GM21717 (cell line): ENCODE results near the gene ACY1.

Experiments used
- ATAC-seq: cut with Tn5 transposase; IDR thresholded peaks from one replicate; pipeline ENCODE4 v1.9.1; 2021; ENCODE audit warnings: mild to moderate bottlenecking, moderate library complexity; ENCODE audit not compliant: unreplicated experiment

The ACY1 gene

DNA sequence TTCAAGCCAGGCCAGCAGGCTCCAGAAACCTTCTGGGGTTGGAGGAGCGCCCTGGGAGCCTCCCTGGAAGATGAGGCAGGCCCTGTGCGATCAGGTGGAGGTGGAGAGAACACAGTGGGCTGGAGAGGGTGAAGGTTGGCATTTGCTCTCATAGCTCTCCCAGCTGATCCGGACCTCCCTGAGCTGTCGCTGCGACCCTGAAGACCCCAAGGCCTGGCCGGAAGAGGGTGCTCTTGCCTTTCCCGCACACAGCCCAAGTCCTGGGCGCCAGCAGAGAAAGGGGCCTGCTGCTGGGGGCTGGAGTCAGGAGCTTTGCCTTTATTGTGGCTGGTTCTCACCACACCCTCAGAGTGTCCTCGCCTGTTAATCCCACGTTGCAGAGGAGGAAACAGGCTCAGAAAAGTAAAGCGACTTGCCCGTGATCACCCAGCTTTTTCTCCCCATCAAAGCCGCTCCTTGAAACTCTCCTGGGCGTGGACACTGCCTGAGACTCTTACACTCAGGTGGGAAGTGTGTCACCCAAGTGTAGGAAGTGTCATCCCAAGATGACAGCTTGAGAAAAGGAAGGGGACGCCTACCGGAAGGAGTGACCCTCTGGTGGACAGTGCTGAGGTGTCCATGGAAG lies 20.9 kb downstream of the ACY1 start:
- ATAC-seq: no peak

DNA sequence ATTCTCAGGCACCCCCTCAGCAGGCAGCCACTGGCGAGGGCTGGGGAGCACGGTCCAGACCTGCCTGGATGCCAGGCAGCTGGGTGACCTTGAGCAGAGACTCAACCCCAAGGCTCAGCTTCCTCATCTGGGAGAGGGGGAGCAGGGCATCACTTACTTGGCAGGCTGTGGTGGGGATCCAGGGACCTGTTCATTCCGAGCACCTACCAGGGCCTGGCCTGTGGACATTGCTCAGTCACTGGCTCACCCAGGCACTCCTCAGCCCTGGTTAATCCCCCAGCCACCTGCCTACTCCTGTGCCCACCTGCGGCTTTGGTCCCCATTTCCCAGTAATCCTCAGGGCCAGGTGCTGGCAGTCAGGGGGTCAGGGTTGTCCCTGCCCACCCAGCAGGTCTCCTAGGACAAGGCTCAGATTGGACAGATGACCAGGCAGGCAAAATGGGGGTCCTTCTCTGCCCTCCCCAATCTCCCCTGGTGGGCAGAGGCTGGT lies 21.6 kb downstream of the ACY1 start:
- no peak for ATAC-seq

DNA sequence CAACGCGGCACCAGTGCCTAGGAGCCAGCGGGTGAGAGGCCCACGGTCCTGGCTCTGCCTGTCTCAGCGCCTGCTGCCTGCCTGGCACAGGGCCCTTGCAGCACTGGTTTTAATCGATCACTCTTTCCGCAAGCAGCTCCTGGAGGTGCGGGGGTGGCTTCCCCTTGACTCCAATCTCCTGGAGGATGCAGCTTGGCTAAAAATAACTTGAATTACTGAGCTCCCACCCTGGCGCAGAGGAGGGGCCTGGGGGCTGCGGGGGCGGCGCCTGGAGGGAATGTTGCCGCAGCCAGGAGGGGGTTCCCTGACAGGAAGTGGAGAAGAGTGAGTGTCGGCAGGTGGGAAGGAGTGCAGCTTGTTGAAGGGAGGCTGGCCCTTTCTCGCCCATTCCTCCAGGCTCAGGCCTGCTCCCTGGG lies 22.2 kb downstream of the ACY1 start:
- ATAC-seq: no peak

DNA sequence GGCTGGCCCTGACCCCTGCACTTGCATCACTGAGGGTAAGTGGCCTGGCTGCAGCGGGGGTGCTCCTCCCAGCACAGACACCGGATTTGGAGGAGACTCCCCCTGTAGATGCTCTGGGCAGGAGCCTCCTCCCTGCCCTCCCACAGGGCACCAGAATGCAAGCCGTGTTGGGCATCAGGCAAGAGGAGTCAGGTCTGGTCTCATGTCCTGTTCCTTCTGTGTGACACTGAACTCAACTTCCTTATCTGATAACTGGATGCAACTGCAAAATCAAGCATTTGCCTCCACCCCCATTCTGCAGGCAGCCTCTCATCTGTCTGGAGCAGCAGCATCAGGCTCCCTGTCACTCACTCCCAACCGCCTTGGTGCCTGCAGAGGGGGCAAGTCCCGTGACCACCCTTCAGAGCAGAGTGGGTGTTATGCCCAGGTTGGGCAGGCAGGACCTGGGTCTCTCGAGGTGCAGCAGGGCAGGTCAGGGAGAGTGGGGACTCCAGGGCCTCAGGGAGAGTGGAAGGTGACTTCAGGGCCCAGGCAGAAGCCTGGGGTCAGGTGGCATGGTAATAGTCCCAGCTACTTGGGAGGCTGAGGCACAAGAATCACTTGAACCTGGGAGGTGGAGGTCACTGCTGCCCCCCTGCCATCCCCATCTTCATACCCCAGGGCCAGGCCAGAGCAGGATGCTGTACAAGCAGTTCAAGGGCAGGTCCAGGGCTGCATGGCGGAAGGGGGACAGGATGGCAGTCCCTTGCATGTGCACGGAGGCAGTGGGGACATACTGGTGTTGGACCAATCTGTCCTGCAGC lies 22.9 kb downstream of the ACY1 start:
- ATAC-seq: no peak

DNA sequence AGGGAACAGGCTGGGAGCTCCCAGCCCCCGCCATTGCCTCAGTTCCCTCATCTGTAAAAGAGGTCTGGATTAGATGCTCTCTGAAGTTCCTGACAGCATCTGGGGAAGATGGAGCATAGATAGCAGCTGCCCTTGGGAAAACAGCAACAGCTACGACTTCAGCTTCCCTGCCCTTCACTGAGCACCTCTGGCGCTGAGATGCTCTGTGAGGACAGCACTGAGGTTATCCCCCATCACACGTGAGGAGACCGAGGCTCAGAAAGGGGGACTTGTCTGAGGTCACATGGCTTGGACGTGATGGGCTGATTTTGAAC lies 23.4 kb downstream of the ACY1 start:
- no peak for ATAC-seq

DNA sequence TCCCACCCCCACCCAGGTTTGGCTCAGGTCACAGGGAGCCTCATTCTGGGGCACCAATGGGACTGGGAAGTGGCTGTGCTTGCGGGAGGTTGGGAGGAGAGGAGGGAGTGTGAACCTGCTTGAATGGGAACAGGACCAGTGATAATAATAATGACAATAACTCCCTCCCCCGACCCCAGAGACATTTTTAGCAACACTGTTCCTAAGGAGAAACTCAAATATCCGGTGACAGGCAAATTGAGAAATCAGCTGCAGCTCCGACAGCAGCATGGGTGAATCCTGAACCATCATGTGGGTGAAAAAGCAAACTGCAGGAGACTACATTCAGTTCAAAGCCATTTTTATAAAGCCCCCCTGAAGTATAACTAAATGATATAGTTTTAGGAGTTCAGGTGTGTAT lies 24.0 kb downstream of the ACY1 start:
- ATAC-seq: no peak

DNA sequence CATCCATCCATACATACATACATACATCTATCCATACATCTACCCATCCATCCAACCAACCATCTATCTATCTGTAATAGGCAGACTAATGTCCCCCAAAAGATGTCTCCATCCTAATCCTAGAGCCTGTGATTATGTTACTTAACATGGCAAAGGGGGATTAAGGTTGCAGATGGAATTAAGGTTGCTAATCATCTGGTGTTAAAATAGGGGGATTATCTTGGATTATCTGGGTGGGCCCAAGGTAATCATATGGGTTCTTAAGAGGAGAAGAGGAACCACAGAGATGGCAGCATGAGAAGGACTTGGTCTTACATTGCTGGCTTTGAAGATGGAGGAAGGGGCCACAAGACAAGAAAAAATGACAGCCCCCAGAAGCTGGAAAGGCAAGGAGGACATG lies 27.1 kb downstream of the ACY1 start:
- no peak for ATAC-seq

DNA sequence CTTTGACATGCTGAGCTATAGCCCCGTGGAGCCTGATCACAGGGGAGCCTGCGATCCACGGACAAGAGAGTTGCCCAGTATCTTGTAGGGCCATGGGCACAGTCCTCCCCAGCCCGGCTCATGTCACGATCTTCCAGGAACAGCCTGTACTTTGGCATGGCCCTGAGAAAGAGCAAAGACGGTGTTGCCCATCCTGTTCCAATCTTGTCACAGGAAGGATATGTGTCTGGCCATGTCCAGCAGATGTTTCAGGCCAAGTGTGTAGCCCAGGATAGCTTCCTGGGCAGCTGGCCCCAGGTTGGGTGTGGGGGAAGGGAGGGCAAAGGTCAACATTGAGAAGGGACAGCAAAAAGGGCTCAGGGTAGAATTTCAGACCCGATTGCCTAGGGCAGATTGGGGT lies 29.4 kb downstream of the ACY1 start:
- no peak for ATAC-seq

DNA sequence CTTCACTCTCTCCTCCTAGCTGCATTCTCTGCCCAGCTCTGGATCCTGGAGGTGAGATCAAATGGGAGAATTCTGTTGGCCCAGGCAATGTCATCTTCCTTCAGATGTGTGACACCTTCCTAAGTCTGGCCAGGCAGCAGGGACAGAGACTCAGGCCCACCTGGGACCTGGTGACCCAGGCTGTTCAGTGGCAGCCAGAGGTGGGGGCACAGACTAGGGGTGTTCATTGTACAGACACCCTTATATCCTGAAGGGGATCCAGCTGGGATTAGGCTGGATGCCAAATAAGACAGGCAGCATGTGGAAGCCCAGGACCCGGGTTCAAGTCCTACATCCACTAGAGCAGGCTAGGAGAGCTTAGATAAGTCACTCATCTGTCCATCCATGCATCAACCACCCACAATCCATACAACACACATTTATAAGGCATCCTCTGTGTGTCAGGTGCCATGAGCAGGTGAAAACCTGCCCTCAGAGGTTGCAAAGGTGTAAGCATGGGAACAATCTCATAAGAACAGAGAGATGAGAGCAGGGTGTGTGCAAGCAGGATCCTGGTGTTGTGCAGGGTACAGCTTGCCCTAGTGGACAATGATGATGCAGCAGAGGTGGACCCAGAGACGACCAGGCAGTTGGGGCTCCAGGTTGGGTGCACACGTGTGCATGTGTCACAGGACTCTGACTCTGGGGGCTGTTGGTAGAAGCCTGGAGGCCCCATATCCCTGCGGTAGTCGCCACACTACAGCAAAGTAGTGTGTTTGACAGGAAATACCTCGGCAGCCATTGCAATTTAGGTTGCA lies 30.7 kb downstream of the ACY1 start:
- no peak for ATAC-seq

DNA sequence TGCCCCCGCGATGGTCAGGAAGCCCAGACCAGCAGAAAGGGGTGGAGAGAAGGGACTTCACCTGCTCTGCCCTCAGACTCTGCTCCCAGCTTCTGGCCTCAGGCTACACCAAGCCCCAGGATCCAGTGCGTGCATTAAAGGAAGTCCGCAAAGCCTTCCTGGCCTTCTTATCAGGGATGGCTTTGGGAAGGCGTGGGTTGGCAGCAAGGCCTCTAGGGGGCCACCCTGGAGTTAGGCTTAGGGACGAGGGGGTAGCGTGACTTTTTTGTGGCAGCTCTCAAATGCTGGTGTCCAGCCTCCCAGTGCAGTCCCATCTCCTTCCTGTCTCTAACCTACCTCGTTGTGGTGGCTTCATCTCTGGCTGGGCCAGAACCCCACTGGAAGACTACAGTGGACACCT lies 31.3 kb downstream of the ACY1 start:
- ATAC-seq: no peak

DNA sequence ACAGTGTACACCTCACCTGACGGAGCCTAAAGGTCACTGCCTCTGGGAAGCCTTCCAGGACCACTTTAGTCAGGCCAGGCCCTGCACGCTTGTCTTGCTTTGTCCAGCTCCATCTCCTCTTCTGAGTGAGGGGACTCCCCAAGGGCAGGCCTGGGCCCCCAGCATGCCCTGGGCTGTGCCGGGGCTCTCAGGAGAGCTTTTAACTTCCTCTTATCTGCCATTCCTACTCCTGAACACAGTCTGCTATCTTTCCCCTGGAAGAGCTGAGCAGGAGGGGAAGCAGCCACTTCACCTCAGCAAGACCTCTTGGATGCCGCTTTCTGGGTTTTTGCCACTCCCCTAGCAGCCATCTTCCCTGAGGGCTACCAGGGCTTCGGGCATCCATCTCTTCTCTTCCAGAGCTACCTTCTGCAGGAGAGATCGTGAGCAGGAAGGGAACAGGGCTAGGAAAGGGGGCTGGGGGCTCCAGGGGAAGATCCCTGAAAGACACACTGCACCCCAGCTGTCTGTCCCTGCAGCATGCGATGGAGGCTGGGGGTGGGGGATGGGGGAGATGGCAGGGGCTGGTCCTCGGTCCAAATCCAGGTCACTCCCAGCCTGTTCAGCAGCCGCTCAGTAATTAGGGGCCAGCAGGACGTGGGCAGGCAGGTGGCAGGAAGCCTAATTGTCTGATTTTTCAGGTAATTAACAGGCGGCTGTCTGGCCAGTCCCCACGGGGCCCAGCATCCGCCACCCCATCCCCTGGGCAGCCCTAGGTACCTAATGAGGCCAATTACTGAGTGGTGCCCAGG lies 32.3 kb downstream of the ACY1 start:
- ATAC-seq: no peak

DNA sequence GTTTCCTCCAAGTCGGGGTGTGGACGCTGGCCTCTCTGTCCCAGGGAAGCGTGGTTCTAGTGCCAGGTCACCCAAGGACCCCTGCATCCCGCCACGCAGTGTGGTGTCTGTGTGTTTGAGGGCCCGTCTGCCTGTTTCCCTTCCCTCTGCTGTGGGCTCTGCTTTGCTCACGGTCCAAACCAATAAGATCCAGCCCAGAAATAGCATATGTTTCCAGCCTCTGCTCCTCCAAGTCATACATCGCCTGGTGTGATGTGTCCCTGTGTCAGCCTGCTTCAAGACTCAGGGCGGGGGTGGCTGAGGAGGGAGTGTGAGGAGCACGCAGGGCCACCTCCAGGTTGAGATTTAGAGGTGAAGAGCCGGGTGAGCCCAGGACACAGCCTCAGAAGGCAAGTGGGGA lies 34.3 kb downstream of the ACY1 start:
- no peak for ATAC-seq

DNA sequence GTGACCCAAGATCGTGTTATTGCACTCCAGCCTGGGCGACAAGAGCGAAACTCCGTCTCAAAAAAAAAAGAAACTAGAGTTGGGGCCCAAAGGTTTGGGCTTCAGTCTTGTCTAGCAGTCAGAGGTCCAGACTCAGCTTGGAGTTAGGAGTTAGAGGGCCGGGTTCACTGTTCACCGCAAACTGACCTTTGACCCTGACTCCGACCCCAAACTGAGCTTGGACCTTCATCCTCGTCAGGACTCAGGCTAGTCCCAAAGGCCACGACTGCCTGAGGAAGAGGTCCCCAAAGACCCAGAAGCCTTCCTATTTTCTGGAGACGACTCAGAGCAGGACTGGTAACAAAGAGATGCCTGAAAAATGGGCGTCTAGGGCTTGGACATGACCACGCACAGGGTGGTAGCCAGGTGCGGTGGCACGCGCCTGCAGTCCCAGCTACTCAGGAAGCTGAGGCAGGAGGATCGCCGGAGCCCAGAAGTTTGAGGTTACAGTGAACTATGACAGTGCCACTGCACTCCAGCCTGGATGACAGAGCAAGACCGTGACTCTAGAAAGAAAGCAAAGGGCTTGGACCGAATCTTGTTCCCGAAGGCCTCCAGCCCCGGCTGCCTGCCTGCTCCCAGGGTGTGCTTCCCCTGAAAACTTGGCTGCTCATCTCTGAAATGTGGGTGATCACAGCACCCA lies 35.1 kb downstream of the ACY1 start:
- ATAC-seq: no peak

DNA sequence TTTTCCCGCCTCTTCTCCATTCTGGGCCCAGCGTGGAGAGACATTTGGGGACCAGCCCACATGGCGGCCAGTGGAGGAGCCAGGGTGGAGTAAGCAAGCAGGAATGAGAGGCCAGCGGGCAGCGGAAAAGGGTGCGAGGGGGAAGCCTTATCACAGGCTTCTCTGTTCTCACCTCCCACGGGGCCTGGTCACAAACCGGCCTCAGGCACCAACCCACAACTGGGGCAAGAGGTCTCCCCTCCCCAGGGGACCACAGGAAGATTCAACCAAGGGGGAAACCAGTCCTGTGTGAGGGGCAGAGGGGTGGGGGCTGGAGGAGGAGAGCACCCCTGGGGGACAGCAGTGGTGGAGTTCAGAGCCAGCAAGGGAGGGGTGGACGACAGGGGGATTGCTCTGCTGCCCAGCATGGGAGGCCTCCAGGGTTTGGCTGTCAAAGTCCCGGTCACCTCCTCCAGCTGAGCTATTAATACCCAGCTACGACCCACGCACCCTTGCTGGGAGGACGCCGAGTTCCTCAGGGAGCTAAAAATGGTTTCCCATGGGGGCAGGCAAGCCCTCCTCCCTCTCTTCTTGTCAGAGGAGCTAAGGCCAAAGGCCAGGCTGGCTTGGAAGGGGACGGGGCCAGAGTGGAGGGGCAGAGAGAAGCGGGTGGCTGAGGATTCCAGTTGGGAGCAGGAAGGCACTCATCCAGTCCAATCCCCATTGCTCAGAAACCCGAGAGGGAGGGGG lies 36.2 kb downstream of the ACY1 start:
- ATAC-seq: no peak

DNA sequence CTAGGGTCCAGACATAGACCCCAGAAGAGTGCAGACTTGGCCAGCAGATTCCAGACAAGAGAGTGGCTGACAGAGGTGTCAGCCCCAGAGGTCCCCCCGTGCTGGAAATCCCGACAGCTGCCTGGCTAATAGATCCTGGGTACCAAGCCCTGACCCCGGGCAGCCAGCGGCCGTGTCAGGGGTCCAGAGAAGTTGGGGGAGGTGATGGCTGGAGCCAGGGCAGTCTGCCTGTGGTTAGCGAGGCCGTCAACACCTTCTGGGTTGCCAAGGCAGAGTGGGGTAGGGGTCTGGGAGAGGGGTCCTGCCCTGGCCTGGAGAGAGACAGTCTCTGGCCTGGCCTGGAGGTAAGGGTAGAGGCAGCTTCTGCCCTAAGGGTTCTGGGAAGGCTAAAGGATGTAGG lies 37.5 kb downstream of the ACY1 start:
- no peak for ATAC-seq

DNA sequence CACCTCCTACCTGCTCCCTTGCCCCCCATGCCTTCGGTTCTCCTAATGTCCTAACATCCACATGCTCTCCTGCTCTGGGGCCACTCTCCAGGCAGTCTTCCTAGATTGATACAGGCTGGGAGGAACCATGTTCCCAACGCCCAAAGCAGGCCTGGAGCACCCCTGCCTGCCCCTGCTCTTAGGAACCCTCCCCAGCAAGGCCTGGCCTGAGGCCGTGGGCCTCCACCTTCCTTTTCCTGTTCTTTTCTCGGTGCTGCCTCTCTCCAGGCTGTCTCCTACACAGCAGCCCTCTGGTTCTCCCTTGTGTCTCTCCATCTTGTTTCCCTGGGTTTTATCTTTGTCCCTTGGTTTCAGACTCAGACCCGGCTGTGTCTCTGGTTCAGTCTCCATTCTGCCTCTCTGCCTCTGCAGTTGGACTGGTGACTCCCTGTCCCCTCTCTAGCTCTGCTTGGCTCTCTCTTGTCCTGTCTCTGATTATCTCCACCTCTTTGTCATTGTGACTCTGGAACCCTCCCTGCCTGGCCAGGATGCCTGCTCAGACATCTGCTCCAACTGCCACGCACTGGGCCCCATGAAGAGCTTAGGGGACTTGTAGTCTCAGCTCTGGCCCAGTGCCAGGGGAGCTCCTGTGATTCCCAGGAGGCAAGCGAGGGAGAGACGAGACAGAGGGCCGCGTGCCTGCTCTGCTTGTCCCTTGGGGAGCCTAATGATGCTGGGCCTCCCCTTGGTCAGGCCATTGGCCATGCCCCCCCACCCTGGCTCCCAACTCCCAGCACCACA lies 38.3 kb downstream of the ACY1 start:
- ATAC-seq: no peak

DNA sequence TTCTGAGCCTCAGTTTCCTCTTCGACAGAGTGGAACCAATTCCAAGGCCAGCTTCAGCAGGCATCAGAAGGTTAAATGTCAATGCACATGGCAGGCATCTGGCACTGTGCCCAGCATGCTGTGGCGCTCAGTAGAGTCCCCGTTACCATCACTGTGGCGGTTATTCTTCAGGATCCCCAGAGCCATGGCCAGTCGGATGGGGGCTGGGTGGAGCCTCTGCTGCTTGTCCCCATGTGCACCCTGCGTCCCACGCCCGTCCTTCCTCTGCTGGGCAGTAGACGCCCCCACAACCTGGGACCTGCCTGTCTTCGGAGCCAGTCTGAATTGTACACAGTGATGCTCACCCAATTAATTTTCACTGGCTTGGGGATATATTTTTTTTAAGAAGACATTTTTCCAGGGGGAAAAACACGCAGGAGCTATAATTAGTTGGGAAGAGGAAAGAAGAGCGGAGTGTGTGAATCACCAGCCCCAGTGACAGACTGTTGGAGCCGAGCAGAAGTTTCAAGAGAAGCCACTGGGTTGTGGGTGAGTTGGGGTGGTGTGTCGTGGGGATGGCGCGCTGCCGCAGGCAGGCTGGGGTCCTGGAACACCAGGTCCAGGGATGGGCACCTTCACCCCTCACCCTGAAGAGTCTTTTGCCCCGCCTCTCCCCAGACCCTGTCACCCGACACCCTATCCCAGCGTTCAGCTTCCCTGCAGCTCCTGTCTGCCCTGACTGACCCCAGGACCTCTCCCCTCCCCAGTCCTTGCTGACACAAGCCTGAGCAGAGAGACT lies 39.2 kb downstream of the ACY1 start:
- no peak for ATAC-seq

DNA sequence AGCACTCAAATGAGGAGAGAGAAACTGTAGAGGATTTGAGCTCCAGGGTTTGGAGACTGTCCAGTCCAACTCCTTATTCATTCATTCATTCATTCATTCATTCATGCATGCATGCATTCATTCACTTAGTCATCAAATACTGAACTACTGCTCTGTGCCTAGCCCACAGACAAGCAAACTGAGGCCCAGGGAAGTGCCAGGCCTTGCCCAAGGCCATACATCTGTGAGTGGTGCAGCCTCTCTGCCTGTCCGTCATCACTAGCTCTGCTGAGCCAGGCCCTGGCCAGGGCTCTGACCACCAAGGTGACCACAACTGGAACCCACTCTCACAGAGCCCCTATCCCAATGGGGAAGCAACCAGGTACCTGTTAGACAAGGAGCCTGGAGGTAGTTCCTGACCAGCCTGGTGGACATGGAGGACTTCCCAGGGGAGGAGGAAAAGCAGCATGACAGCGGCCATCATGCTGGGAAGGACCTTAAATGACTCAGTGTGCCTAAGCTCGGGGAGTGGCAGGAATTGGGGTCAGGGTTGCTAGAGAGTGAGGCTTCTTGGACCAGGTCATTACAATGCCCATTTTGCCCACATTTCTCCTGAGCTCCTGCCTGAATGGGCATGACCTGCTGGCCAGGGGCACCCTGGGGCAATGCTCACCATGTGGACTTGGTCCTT lies 39.9 kb downstream of the ACY1 start:
- ATAC-seq: no peak
